T-cell (primary cell): ENCODE measurements around the gene CCDC9B. TPM values are rescaled to one million over a fixed set of nuclear protein-coding genes. Genes with fewer than 3 reads are reported as not detected.

Experiments used
- ATAC-seq, 4 experiments: fragments of 200-7000 bp in 3 of 4; fragments of 150-1000 bp in 1 of 4; cut with Tn5 transposase; replicated peaks in 1 of 4; 1 replicate in 3 of 4; 2 replicates in 1 of 4; pipeline ENCODE4 v1.10.0; 2021; ENCODE audit warnings: moderate library complexity in 3 of 4, mild to moderate bottlenecking in 2 of 4, moderate number of reproducible peaks in 1 of 4
- CTCF ChIA-PET, 2 donors: fragments of 300-600 bp; sonication (Branson Sonifier 250); formaldehyde crosslinking; loops; one replicate each; lab custom pipeline; 2022; ENCODE audit warnings: antibody characterized with exemption in 2 of 2; lab: Charles Lee
- POLR2A ChIA-PET, 2 donors: fragments of 300-600 bp; sonication (Branson Sonifier 250); formaldehyde crosslinking; loops; one replicate each; lab custom pipeline; 2022; ENCODE audit warnings: antibody characterized with exemption in 2 of 2; lab: Charles Lee
- DNase-seq, 35 experiments: peaks; one replicate each; pipeline versions ENCODE4 v3.0.0 to v3.0.0-alpha.2; 2013 to 2023
- H3K27ac ChIP-seq: one replicate; pipeline ENCODE4 v1.5.1; 2013; ENCODE audit warnings: low read length
- H3K27me3 ChIP-seq, 2 experiments: replicated peaks in 1 of 2; 1 replicate in 1 of 2; 2 replicates in 1 of 2; pipeline versions ENCODE4 v1.6.1 to v1.7.0; 2013; ENCODE audit warnings: low read length in 1 of 2, mixed read lengths in 1 of 2; ENCODE audit not compliant: control insufficient read depth in 2 of 2, insufficient read depth in 2 of 2; ENCODE audit errors: extremely low read depth in 1 of 2
- H3K36me3 ChIP-seq, 2 donors: 1 replicate in 1 of 2; 2 replicates in 1 of 2; pipeline versions ENCODE4 v1.6.1 to v1.7.0; 2013; ENCODE audit warnings: low read length in 1 of 2; ENCODE audit not compliant: control insufficient read depth in 2 of 2, insufficient read depth in 1 of 2; ENCODE audit errors: extremely low read depth in 1 of 2
- H3K4me1 ChIP-seq, 2 experiments: 1 replicate in 1 of 2; 2 replicates in 1 of 2; pipeline versions ENCODE4 v1.6.1 to v1.7.0; 2013; ENCODE audit warnings: low read length in 2 of 2, mixed read lengths in 1 of 2; ENCODE audit not compliant: insufficient read depth in 2 of 2, control insufficient read depth in 1 of 2; ENCODE audit errors: extremely low read depth in 1 of 2
- H3K4me3 ChIP-seq, 2 donors: 1 replicate in 1 of 2; 2 replicates in 1 of 2; pipeline versions ENCODE4 v1.5.1 to v1.7.0; 2013; ENCODE audit warnings: mild to moderate bottlenecking in 2 of 2, low read length in 1 of 2, moderate library complexity in 1 of 2; ENCODE audit not compliant: control insufficient read depth in 1 of 2; ENCODE audit errors: extremely low read depth in 1 of 2
- H3K9me3 ChIP-seq: 2 replicates; pipeline ENCODE4 v1.7.0; 2013
- H3K27ac Mint-ChIP-seq, 2 donors: one replicate each; pipeline ENCODE4 v1.8.0; 2020 to 2021; ENCODE audit warnings: mild to moderate bottlenecking in 2 of 2, mixed read lengths in 2 of 2
- H3K27me3 Mint-ChIP-seq, 2 donors: one replicate each; pipeline ENCODE4 v1.8.0; 2021 to 2022; ENCODE audit warnings: mixed read lengths in 2 of 2
- H3K36me3 Mint-ChIP-seq: one replicate; pipeline ENCODE4 v1.8.0; 2021; ENCODE audit warnings: mixed read lengths
- H3K4me1 Mint-ChIP-seq, 3 donors: one replicate each; pipeline ENCODE4 v1.8.0; 2020 to 2022; ENCODE audit warnings: mixed read lengths in 3 of 3, mild to moderate bottlenecking in 1 of 3
- H3K4me3 Mint-ChIP-seq, 3 donors: one replicate each; pipeline ENCODE4 v1.8.0; 2020 to 2022; ENCODE audit warnings: mild to moderate bottlenecking in 3 of 3, mixed read lengths in 3 of 3, moderate library complexity in 3 of 3
- H3K9me3 Mint-ChIP-seq, 3 donors: one replicate each; pipeline ENCODE4 v1.8.0; 2020 to 2022; ENCODE audit warnings: mixed read lengths in 3 of 3
- WGBS: methylation state at CpG from one replicate; pipeline ENCODE4 v1.1.5; 2013; ENCODE audit warnings: missing lambda C conversion rate; ENCODE audit not compliant: insufficient coverage; 5-methylcytosine and 5-hydroxymethylcytosine counted together
- total RNA-seq, 35 experiments: library from RNA in 6 of 35; stranded (reverse) in 6 of 35; fragments of 120-200 nt in 1 of 35; gene quantifications; one replicate each; pipeline versions ENCODE4 v1.2.1 to v1.2.4 and lab custom pipeline; 2013 to 2026

CCDC9B gene
- total RNA-seq, 5 donors from 2014 or later (not counting 1 experiment from before 2014, with no cell fraction given), result 0.80 to 2.2 (median 1.7) TPM

- Mint-ChIP-seq H3K4me3 (peak overlapping the region in 1 of 3 donors; percentile 94), H3K4me1 (peaks cover 15 to 24% (median 21%) of the 10 kb centered on the region in 3 donors), H3K27ac (no peak overlapping the region), H3K36me3 (peaks cover 3% of the 10 kb centered on the region), H3K9me3 (no peaks in the 10 kb centered on the region), H3K27me3 (no peaks in the 10 kb centered on the region)
- H3K36me3 ChIP-seq, result peaks cover 0 to 6% of the 10 kb centered on the region in 2 donors
- WGBS, result 90% methylated on average over 3 of the region's 11 CpGs
- no peaks in the 10 kb centered on the region for H3K27me3 ChIP-seq
- H3K27ac ChIP-seq, result no peak overlapping the region
- peaks cover 3 to 16% of the 10 kb centered on the region in 2 experiments for H3K4me1 ChIP-seq
- no peak for ATAC-seq
- no peaks in the 10 kb centered on the region for H3K9me3 ChIP-seq
- no peak for DNase-seq
- H3K4me3 ChIP-seq, result no peak overlapping the region
- ChIA-PET POLR2A (interaction anchor here in 1 of 2 donors (0.9 to 1.0 kb wide), 2 partner anchors 11 to 24 kb away, joined by 3 read pairs; partner anchors contain the start of gene IVD), CTCF (interaction anchor here in 1 of 2 donors (1.0 to 1.5 kb wide), 4 partner anchors 10 to 41 kb away, joined by 3 to 7 read pairs (median 4); partner anchors contain the start of gene IVD)
Measured at GRCh38 chr15:40381818-40382529, 41.2 kb upstream of the CCDC9B start.

GRCh38 chr15:40380636-40381035 is 39.9 kb upstream of the CCDC9B start:
- H3K4me3 ChIP-seq, result no peak overlapping the region
- H3K27me3 ChIP-seq, result no peaks in the 10 kb centered on the region
- H3K9me3 ChIP-seq, result no peaks in the 10 kb centered on the region
- Mint-ChIP-seq H3K27me3 (no peaks in the 10 kb centered on the region), H3K9me3 (no peaks in the 10 kb centered on the region), H3K27ac (no peak overlapping the region), H3K4me1 (peaks cover 15 to 24% (median 21%) of the 10 kb centered on the region in 3 donors), H3K4me3 (no peak overlapping the region), H3K36me3 (no peaks in the 10 kb centered on the region)
- H3K27ac ChIP-seq, result no peak overlapping the region
- peaks cover 3 to 16% of the 10 kb centered on the region in 2 experiments for H3K4me1 ChIP-seq
- H3K36me3 ChIP-seq, result no peaks in the 10 kb centered on the region
- no peak for ATAC-seq
- ChIA-PET POLR2A (no interaction called here), CTCF (interaction anchor here in 1 of 2 donors (1.0 kb wide), 1 partner anchor 11 kb away, joined by 3 read pairs; no protein-coding TSS in a partner anchor)
- WGBS, result 98% methylated on average over 6 of the region's 10 CpGs
- no peak for DNase-seq

- WGBS, result 51% methylated on average over 4 of the region's 4 CpGs
- ChIA-PET CTCF (interaction anchor here in 1 of 2 donors (1.0 kb wide), 1 partner anchor 11 kb away, joined by 3 read pairs; no protein-coding TSS in a partner anchor), POLR2A (no interaction called here)
- H3K27me3 Mint-ChIP-seq, result no peaks in the 10 kb centered on the region
- Histone ChIP-seq H3K27ac (no peak overlapping the region), H3K36me3 (no peaks in the 10 kb centered on the region), H3K4me1 (peaks cover 3 to 16% of the 10 kb centered on the region in 2 experiments), H3K4me3 (no peak overlapping the region), H3K9me3 (no peaks in the 10 kb centered on the region), H3K27me3 (no peaks in the 10 kb centered on the region)
- H3K9me3 Mint-ChIP-seq, result no peaks in the 10 kb centered on the region
- no peaks in the 10 kb centered on the region for H3K36me3 Mint-ChIP-seq
- ATAC-seq (no peak), DNase-seq (no peak)
- H3K4me1 Mint-ChIP-seq, result peaks cover 15 to 19% (median 18%) of the 10 kb centered on the region in 3 donors
- no peak overlapping the region for H3K4me3 Mint-ChIP-seq
- H3K27ac Mint-ChIP-seq, result no peak overlapping the region
Measured at GRCh38 chr15:40379853-40380252, 39.1 kb upstream of the CCDC9B start.

- ATAC-seq, result no peak
- H3K27ac Mint-ChIP-seq, result no peak overlapping the region
- H3K4me1 ChIP-seq, result peaks cover 3 to 16% of the 10 kb centered on the region in 2 experiments
- H3K36me3 Mint-ChIP-seq, result no peaks in the 10 kb centered on the region
- DNase-seq, result no peak
- no peak overlapping the region for H3K4me3 Mint-ChIP-seq
- H3K27me3 Mint-ChIP-seq, result no peaks in the 10 kb centered on the region
- H3K9me3 ChIP-seq, result no peaks in the 10 kb centered on the region
- POLR2A ChIA-PET, result no interaction called here
- CTCF ChIA-PET, result no interaction called here
- H3K36me3 ChIP-seq, result no peaks in the 10 kb centered on the region
- peaks cover 14 to 15% (median 14%) of the 10 kb centered on the region in 3 donors for H3K4me1 Mint-ChIP-seq
- H3K27me3 ChIP-seq, result no peaks in the 10 kb centered on the region
- no peaks in the 10 kb centered on the region for H3K9me3 Mint-ChIP-seq
- WGBS, result no CpG with 5 or more reads among the region's 4 CpGs
- H3K27ac ChIP-seq, result no peak overlapping the region
- no peak overlapping the region for H3K4me3 ChIP-seq
Measured at GRCh38 chr15:40379374-40379773, 38.6 kb upstream of the CCDC9B start.

- ATAC-seq, result no peak
- no peak overlapping the region for H3K27ac ChIP-seq
- H3K4me3 Mint-ChIP-seq, result no peak overlapping the region
- H3K9me3 Mint-ChIP-seq, result no peaks in the 10 kb centered on the region
- no CpG with 5 or more reads among the region's 3 CpGs for WGBS
- peaks cover 3% of the 10 kb centered on the region in 3 donors for H3K4me1 Mint-ChIP-seq
- H3K27ac Mint-ChIP-seq, result no peak overlapping the region
- POLR2A ChIA-PET, result no interaction called here
- H3K36me3 Mint-ChIP-seq, result no peaks in the 10 kb centered on the region
- no peaks in the 10 kb centered on the region for H3K9me3 ChIP-seq
- H3K4me3 ChIP-seq, result no peak overlapping the region
- DNase-seq, result no peak
- H3K27me3 ChIP-seq, result no peaks in the 10 kb centered on the region
- no peaks in the 10 kb centered on the region for H3K36me3 ChIP-seq
- peaks cover 0 to 4% of the 10 kb centered on the region in 2 experiments for H3K4me1 ChIP-seq
- CTCF ChIA-PET, result no interaction called here
- no peaks in the 10 kb centered on the region for H3K27me3 Mint-ChIP-seq
Measured at GRCh38 chr15:40377606-40378005, 36.9 kb upstream of the CCDC9B start.

GRCh38 chr15:40372981-40373380 is 32.2 kb upstream of the CCDC9B start:
- no peak overlapping the region for H3K4me3 Mint-ChIP-seq
- H3K27ac Mint-ChIP-seq, result no peak overlapping the region
- CTCF ChIA-PET, result no interaction called here
- DNase-seq (no peak), ATAC-seq (no peak)
- WGBS, result 67% methylated on average over 2 of the region's 2 CpGs
- H3K36me3 ChIP-seq, result no peaks in the 10 kb centered on the region
- no peaks in the 10 kb centered on the region for H3K36me3 Mint-ChIP-seq
- H3K9me3 ChIP-seq, result no peaks in the 10 kb centered on the region
- peaks cover 0 to 3% (median 0%) of the 10 kb centered on the region in 3 donors for H3K4me1 Mint-ChIP-seq
- H3K4me1 ChIP-seq, result peaks cover 0 to 7% of the 10 kb centered on the region in 2 experiments
- H3K4me3 ChIP-seq, result no peak overlapping the region
- H3K9me3 Mint-ChIP-seq, result no peaks in the 10 kb centered on the region
- H3K27ac ChIP-seq, result no peak overlapping the region
- POLR2A ChIA-PET, result no interaction called here
- H3K27me3 Mint-ChIP-seq, result no peaks in the 10 kb centered on the region
- no peaks in the 10 kb centered on the region for H3K27me3 ChIP-seq
